WTC11 (cell line): ENCODE data around the gene GIMAP8. TPM values are rescaled to one million over a fixed set of nuclear protein-coding genes. Genes with fewer than 3 reads are reported as not detected.

Experiments used
- ATAC-seq: fragments of 200-7000 bp; cut with Tn5 transposase; 2 replicates; pipeline ENCODE4 v1.10.0; 2021; ENCODE audit warnings: mild to moderate bottlenecking, moderate library complexity
- CTCF ChIA-PET: fragments of 300-600 bp; sonication (Branson Sonifier 250); formaldehyde crosslinking; loops from one replicate; lab custom pipeline; 2021; ENCODE audit warnings: antibody characterized with exemption; lab: Charles Lee
- POLR2A ChIA-PET: fragments of 350-600 bp; sonication (Branson Sonifier 250); formaldehyde crosslinking; loops from one replicate; lab custom pipeline; 2021; ENCODE audit warnings: antibody characterized with exemption; lab: Charles Lee
- DNase-seq: peaks from one replicate; pipeline ENCODE4 v3.0.0; 2021; ENCODE audit warnings: low spot score
- H3K27ac Mint-ChIP-seq: 2 replicates; pipeline ENCODE4 v1.8.0; 2021; ENCODE audit warnings: mixed read lengths
- H3K27me3 Mint-ChIP-seq: 2 replicates; pipeline ENCODE4 v1.8.0; 2021; ENCODE audit warnings: low read depth, mild to moderate bottlenecking, moderate library complexity, mixed read lengths
- H3K36me3 Mint-ChIP-seq: 2 replicates; pipeline ENCODE4 v1.8.0; 2021; ENCODE audit warnings: mixed read lengths
- H3K4me1 Mint-ChIP-seq: 2 replicates; pipeline ENCODE4 v1.8.0; 2022; ENCODE audit warnings: mixed read lengths
- H3K4me3 Mint-ChIP-seq: 2 replicates; pipeline ENCODE4 v1.8.0; 2021; ENCODE audit warnings: mild to moderate bottlenecking, moderate library complexity, mixed read lengths
- H3K9me3 Mint-ChIP-seq: 2 replicates; pipeline ENCODE4 v1.8.0; 2021; ENCODE audit warnings: mixed read lengths
- E2F4 ChIP-seq: sonication (generic); formaldehyde crosslinking; IDR thresholded peaks from 2 replicates; pipeline ENCODE4 v1.8.1; 2022; ENCODE audit warnings: low read depth, mild to moderate bottlenecking, moderate library complexity, missing genetic modification reagents, borderline replicate concordance
- FOXP1 ChIP-seq: sonication (generic); formaldehyde crosslinking; IDR thresholded peaks from 2 replicates; pipeline ENCODE4 v1.8.0; 2022; ENCODE audit warnings: missing genetic modification reagents, mild to moderate bottlenecking, moderate library complexity, borderline replicate concordance
- IRF2 ChIP-seq: sonication (generic); formaldehyde crosslinking; IDR thresholded peaks from 2 replicates; pipeline ENCODE4 v1.8.0; 2022; ENCODE audit warnings: low read depth, missing genetic modification reagents, borderline replicate concordance
- NFE2L1 ChIP-seq: sonication (generic); formaldehyde crosslinking; IDR thresholded peaks from 2 replicates; pipeline ENCODE4 v1.8.1; 2023; ENCODE audit warnings: missing genetic modification reagents
- NR2C2 ChIP-seq: sonication (generic); formaldehyde crosslinking; IDR thresholded peaks from 2 replicates; pipeline ENCODE4 v1.8.0; 2022; ENCODE audit warnings: mild to moderate bottlenecking, missing genetic modification reagents
- PRDM15 ChIP-seq: sonication (generic); formaldehyde crosslinking; IDR thresholded peaks from 2 replicates; pipeline ENCODE4 v1.8.0; 2022; ENCODE audit warnings: missing genetic modification reagents
- SMAD3 ChIP-seq: sonication (generic); formaldehyde crosslinking; IDR thresholded peaks from 2 replicates; pipeline ENCODE4 v1.8.0; 2022; ENCODE audit warnings: missing genetic modification reagents, mild to moderate bottlenecking, borderline replicate concordance
- USF2 ChIP-seq: sonication (generic); formaldehyde crosslinking; IDR thresholded peaks from 2 replicates; pipeline ENCODE4 v1.8.1; 2023; ENCODE audit warnings: mild to moderate bottlenecking, missing genetic modification reagents, moderate library complexity
- ZNF263 ChIP-seq: sonication (generic); formaldehyde crosslinking; IDR thresholded peaks from 2 replicates; pipeline ENCODE4 v1.8.1; 2022; ENCODE audit warnings: low read depth, mild to moderate bottlenecking, moderate library complexity, missing genetic modification reagents
- ZNF281 ChIP-seq: sonication (generic); formaldehyde crosslinking; IDR thresholded peaks from 2 replicates; pipeline ENCODE4 v1.8.0; 2023; ENCODE audit warnings: mild to moderate bottlenecking, missing genetic modification reagents
- total RNA-seq: library from RNA; stranded (reverse); gene quantifications from 3 replicates; pipeline ENCODE4 v1.2.3, GENCODE V29; 2021

Gene GIMAP8
- total RNA-seq, 1 experiment from 2014 or later, result 0.09 TPM

GRCh38 chr7:150449206-150449952 is 1.1 kb upstream of the GIMAP8 start:
- Mint-ChIP-seq H3K36me3 (no peaks in the 10 kb centered on the region), H3K27ac (no peak overlapping the region), H3K27me3 (peaks cover 45% of the 10 kb centered on the region), H3K9me3 (no peaks in the 10 kb centered on the region), H3K4me1 (peaks cover 13% of the 10 kb centered on the region), H3K4me3 (no peak overlapping the region)
- no peak for TF ChIP-seq FOXP1 (CRISPR knock-in tag)
- POLR2A ChIA-PET, result no interaction called here
- DNase-seq (no peak), ATAC-seq (no peak)
- CTCF ChIA-PET, result interaction anchor here (0.6 to 2.2 kb wide), 32 partner anchors 8 to 398 kb away, joined by 3 to 15 read pairs (median 4); partner anchors contain the start of genes GIMAP2, GIMAP4, GIMAP5 and GIMAP7

GRCh38 chr7:150451097-150451793 is 815 bp downstream of the GIMAP8 start:
- POLR2A ChIA-PET, result no interaction called here
- ATAC-seq, result no peak
- Mint-ChIP-seq H3K36me3 (peaks cover 5% of the 10 kb centered on the region), H3K4me1 (peaks cover 13% of the 10 kb centered on the region), H3K9me3 (peaks cover 15% of the 10 kb centered on the region), H3K27ac (no peak overlapping the region), H3K4me3 (no peak overlapping the region), H3K27me3 (peaks cover 57% of the 10 kb centered on the region)
- TF ChIP-seq PRDM15 (CRISPR knock-in tag) (no peak), SMAD3 (CRISPR knock-in tag) (no peak)
- CTCF ChIA-PET, result interaction anchor here (1.0 to 1.5 kb wide), 3 partner anchors 15 to 234 kb away, joined by 3 to 5 read pairs (median 3); partner anchors contain the start of genes GIMAP2 and GIMAP6
- DNase-seq, result no peak

GRCh38 chr7:150451833-150452461 is 1.5 kb downstream of the GIMAP8 start:
- Mint-ChIP-seq H3K27ac (no peak overlapping the region), H3K36me3 (peaks cover 12% of the 10 kb centered on the region), H3K27me3 (peaks cover 62% of the 10 kb centered on the region), H3K4me1 (peaks cover 13% of the 10 kb centered on the region), H3K9me3 (peaks cover 22% of the 10 kb centered on the region), H3K4me3 (no peak overlapping the region)
- DNase-seq (no peak), ATAC-seq (no peak)
- TF ChIP-seq NR2C2 (CRISPR knock-in tag) (no peak), IRF2 (CRISPR knock-in tag) (no peak), NFE2L1 (CRISPR knock-in tag) (no peak), E2F4 (CRISPR knock-in tag) (no peak), USF2 (CRISPR knock-in tag) (no peak), ZNF263 (CRISPR knock-in tag) (no peak), ZNF281 (CRISPR knock-in tag) (no peak)
- ChIA-PET CTCF (interaction anchor here (1.0 to 1.5 kb wide), 2 partner anchors 15 to 234 kb away, joined by 3 to 5 read pairs; partner anchors contain the start of gene GIMAP2), POLR2A (no interaction called here)
